NCI-H2196 treated with DMSO at 0.1 percent for 48 hours (cell line): Measurements from ENCODE around the gene UPK3A.

Experiments used
- DNase-seq: peaks from one replicate; lab custom pipeline; 2025; ENCODE audit not compliant: unreplicated experiment; lab: John Stamatoyannopoulos, UW

Gene UPK3A

GRCh38 chr22:45284705-45285262 lies at the start of gene UPK3A:
UPK3A (plus strand) TSS chr22:45284949; CDS start chr22:45285014, 65 bp downstream.
- DNase-seq = no peak

- no peak for DNase-seq
These were observed 49.5 kb upstream of the UPK3A start for GRCh38 chr22:45235101-45235777.

GRCh38 chr22:45235851-45236342 lies 48.9 kb upstream of the UPK3A start:
- peak; percentile 43 for DNase-seq

- DNase-seq = no peak
These were observed 47.4 kb upstream of the UPK3A start for GRCh38 chr22:45237065-45237990.

GRCh38 chr22:45238076-45238956 lies 46.4 kb upstream of the UPK3A start:
- DNase-seq = no peak

GRCh38 chr22:45238957-45239680 lies 45.6 kb upstream of the UPK3A start:
- DNase-seq = no peak

- no peak for DNase-seq
These were observed 45.1 kb upstream of the UPK3A start for GRCh38 chr22:45239681-45240051.

- no peak for DNase-seq
These were observed 44.5 kb upstream of the UPK3A start for GRCh38 chr22:45240104-45240809.

GRCh38 chr22:45240810-45241631 lies 43.7 kb upstream of the UPK3A start, which contains the start of gene KIAA0930:
KIAA0930 (minus strand) TSS chr22:45240894; CDS start chr22:45240703, 191 bp downstream.
- peak; percentile 26 for DNase-seq

GRCh38 chr22:45242778-45243191 lies 42.0 kb upstream of the UPK3A start:
- peak; percentile 73 for DNase-seq

- DNase-seq = no peak
These were observed 39.8 kb upstream of the UPK3A start for GRCh38 chr22:45244916-45245315.

GRCh38 chr22:45246060-45246985 lies 38.4 kb upstream of the UPK3A start:
- no peak for DNase-seq

GRCh38 chr22:45248832-45249561 lies 35.8 kb upstream of the UPK3A start:
- no peak for DNase-seq

GRCh38 chr22:45251825-45252224 lies 32.9 kb upstream of the UPK3A start:
- no peak for DNase-seq

GRCh38 chr22:45253039-45253641 lies 31.6 kb upstream of the UPK3A start:
- no peak for DNase-seq

- DNase-seq = no peak
These were observed 30.4 kb upstream of the UPK3A start for GRCh38 chr22:45254388-45254787.
